Measurements from ENCODE around the gene ZNF577.

ZNF577 gene

GRCh38 chr19:51861870-51862622, 25.7 kb downstream of the ZNF577 start:
- DNase-seq, result no peak

DNA sequence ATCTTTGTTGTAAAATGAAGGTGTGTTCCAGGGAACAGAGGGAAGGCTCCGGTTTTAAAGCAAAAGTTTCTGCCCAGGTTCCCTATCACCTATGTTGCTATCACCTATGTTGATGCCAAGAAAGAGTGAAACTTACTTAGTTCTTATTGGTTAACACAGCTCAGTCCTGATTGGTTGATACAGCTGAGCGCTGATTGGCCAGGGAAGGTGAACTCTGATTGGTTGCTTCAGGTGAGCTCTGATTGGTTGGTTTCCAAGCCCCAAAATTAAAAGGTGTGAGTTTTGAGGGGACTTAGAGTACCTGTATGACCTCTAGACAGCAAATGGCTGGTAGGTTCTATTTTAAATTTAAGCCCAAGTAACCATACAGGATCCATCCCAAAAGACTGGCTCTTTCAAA, 50.6 kb downstream of the ZNF577 start:
- no peak for DNase-seq

GRCh38 chr19:51830274-51830673, 57.5 kb downstream of the ZNF577 start:
- DNase-seq, result peak; percentile 32 to 60

DNA sequence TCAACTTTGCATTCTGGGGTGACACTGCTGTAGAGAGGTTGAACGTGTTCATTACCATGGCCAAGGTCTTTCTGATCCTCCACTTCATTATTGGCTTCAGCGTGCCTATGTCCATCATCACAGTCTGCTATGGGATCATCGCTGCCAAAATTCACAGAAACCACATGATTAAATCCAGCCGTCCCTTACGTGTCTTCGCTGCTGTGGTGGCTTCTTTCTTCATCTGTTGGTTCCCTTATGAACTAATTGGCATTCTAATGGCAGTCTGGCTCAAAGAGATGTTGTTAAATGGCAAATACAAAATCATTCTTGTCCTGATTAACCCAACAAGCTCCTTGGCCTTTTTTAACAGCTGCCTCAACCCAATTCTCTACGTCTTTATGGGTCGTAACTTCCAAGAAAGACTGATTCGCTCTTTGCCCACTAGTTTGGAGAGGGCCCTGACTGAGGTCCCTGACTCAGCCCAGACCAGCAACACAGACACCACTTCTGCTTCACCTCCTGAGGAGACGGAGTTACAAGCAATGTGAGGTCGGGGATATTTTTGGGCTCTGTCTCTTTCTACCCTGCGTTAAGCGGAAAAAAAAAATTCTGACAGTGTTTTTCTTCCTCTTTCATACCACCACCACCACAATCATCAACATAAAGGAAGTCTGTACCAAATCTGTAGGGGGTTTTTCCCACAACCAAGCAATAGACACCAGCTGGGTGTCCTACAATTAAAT, 63.3 kb downstream of the ZNF577 start:
- DNase-seq, result peak; percentile 13 to 69

DNA sequence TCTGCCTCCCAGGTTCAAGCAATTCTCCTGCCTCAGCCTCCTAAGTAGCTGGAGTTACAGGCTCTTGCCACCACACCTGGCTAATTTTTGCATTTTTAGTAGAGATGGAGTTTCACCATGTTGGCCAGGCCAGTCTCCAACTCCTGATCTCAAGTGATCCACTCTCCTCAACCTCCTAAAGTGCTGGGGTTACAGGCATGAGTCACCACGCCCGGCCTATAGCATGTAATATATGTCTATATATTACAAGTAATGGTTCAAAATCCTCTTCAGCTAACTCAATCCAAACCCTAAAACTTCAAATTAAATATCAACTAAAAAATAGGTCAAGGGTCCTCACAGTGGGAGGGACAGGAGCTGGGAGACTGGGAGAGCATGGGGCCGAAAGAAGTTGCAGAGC, 64.8 kb downstream of the ZNF577 start:
- peak in 1 of 2 donors; percentile 20 for DNase-seq

- DNase-seq, result peak; percentile 8 to 65
Measured at GRCh38 chr19:51822325-51822724, 65.4 kb downstream of the ZNF577 start.

- DNase-seq, result no peak
Measured at GRCh38 chr19:51821921-51822320, 65.8 kb downstream of the ZNF577 start.

DNA sequence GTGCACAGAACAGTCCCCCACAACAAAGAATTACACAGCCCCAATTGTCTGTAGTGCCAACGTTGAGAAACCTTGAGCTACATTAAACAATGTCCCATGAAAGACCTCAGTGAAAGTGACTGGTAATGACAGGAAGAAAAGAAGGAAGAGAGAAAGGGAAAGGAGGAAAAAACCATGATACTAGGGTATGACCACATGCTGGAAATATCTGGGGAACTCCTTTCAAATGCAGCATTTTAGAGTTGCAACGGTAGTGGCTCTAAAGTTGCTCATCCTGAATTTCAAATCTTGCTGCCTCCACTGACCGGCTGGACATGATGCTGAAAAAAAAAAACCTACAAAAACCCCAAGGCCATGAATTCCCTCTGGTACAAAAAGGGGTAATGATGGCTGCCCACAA, 66.3 kb downstream of the ZNF577 start:
- no peak for DNase-seq

All from CD4-positive, alpha-beta T cell treated with Interleukin-4 for 1 hour (primary cell).